ENCODE data around the gene TENM3. TPM values are rescaled to one million over a fixed set of nuclear protein-coding genes. Genes with fewer than 3 reads are reported as not detected.

Gene TENM3
- total and polyA plus RNA-seq, 2 of the 8 experiments (the other 6 are each of a cell fraction or from before 2014, with no cell fraction given): 36.9 to 69.3 TPM

GRCh38 chr4:182699201-182699600 lies 456.0 kb downstream of the TENM3 start:
- Histone ChIP-seq H3K9me3 (ENCODE audit: insufficient read depth in 2 of 2, low read depth in 1 of 2, low read length in 1 of 2) (no peaks in the 10 kb centered on the region), H4K20me1 (replicated peaks in 1 of 2; ENCODE audit: control insufficient read depth in 1 of 2, insufficient read depth in 2 of 2, low read length in 2 of 2) (peaks cover 0 to 2% of the 10 kb centered on the region in 2 experiments), H2BK120ac (replicated peaks; ENCODE audit: low read depth, low read length) (no peak overlapping the region), H2AFZ (ENCODE audit: low read length) (no peak overlapping the region), H3K18ac (ENCODE audit: extremely low read depth, low read length) (no peak overlapping the region), H3K4me2 (ENCODE audit: insufficient read depth in 1 of 2, low read depth in 2 of 2, low read length in 2 of 2) (no peak overlapping the region), H4K8ac (ENCODE audit: extremely low read depth, insufficient read depth, low read length) (no peak overlapping the region), H2BK12ac (ENCODE audit: low read depth, low read length) (no peak overlapping the region), H4K5ac (ENCODE audit: insufficient read length, low read depth, low read length) (no peak overlapping the region), H2BK20ac (ENCODE audit: low read length) (no peak overlapping the region), H3K79me1 (ENCODE audit: low read depth, low read length) (no peaks in the 10 kb centered on the region), H3K36me3 (ENCODE audit: control insufficient read depth in 2 of 4, insufficient read depth in 4 of 4, low read length in 3 of 4) (no peaks in the 10 kb centered on the region; a peak in 1 of 8 replicates), H3K79me2 (ENCODE audit: control insufficient read depth in 1 of 2, insufficient read depth in 2 of 2, low read length in 2 of 2) (no peaks in the 10 kb centered on the region), H2BK5ac (ENCODE audit: low read depth, low read length) (no peak overlapping the region), H2AK5ac (ENCODE audit: low read depth, low read length) (no peak overlapping the region), H3K4me1 (replicated peaks in 1 of 4; ENCODE audit: control insufficient read depth in 3 of 4, insufficient read depth in 4 of 4, low read length in 3 of 4) (peaks cover 0 to 8% (median 4%) of the 10 kb centered on the region in 4 experiments; a peak in 3 of 7 replicates), H3K4me3 (ENCODE audit: extremely low read depth in 1 of 4, insufficient read depth in 2 of 4, low read depth in 3 of 4, low read length in 4 of 4) (no peak overlapping the region), H3K27ac (ENCODE audit: low read depth, low read length) (no peak overlapping the region), H4K91ac (replicated peaks; ENCODE audit: insufficient read length, low read length) (no peak overlapping the region), H3K23ac (ENCODE audit: insufficient read length) (no peak overlapping the region), H3K4ac (replicated peaks; ENCODE audit: insufficient read length, low read depth, low read length) (no peak overlapping the region), H3K56ac (replicated peaks; ENCODE audit: insufficient read length, low read depth, low read length) (no peak overlapping the region), H3K9ac (replicated peaks in 1 of 4; ENCODE audit: extremely low read depth in 1 of 4, low read depth in 3 of 4, low read length in 3 of 4) (no peak overlapping the region), H3K14ac (ENCODE audit: insufficient read length) (no peak overlapping the region), H2BK15ac (ENCODE audit: low read length) (no peak overlapping the region), H3K23me2 (ENCODE audit: low read depth, low read length) (no peaks in the 10 kb centered on the region), H3K27me3 (replicated peaks in 1 of 4; ENCODE audit: control insufficient read depth in 3 of 4, extremely low read depth in 1 of 4, insufficient read depth in 3 of 4, low read length in 3 of 4) (no peaks in the 10 kb centered on the region)
- no peak for DNase-seq (ENCODE audit: low read depth in 1 of 2, low spot score in 2 of 2)
- ChIA-PET CTCF (ENCODE audit: partially characterized antibody) (interaction anchor here (3.2 kb wide), 1 partner anchor 17 kb away, joined by 11 read pairs; no protein-coding TSS in a partner anchor), POLR2A (ENCODE audit: partially characterized antibody) (no interaction called here)
- no peak for TF ChIP-seq CHD1 (IDR thresholded peaks at IDR 0.05; ENCODE audit: low read depth, low read length)
- TF ChIP-seq CTBP2 (IDR thresholded peaks at IDR 0.05; ENCODE audit: borderline replicate concordance, insufficient read depth, insufficient read length, low read length): no peak
- TF ChIP-seq KDM4A (IDR thresholded peaks at IDR 0.05; ENCODE audit: low read depth, low read length, severe bottlenecking): no peak
- TF ChIP-seq, protein P1, sequence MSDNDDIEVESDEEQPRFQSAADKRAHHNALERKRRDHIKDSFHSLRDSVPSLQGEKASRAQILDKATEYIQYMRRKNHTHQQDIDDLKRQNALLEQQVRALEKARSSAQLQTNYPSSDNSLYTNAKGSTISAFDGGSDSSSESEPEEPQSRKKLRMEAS (IDR thresholded peaks at IDR 0.05): no peak
- TF ChIP-seq POU5F1 (IDR thresholded peaks at IDR 0.05; ENCODE audit: low read depth, low read length): no peak
- TF ChIP-seq BRCA1 (IDR thresholded peaks at IDR 0.05; ENCODE audit: low read depth, low read length): no peak
- TF ChIP-seq EP300 (IDR thresholded peaks at IDR 0.05; ENCODE audit: borderline replicate concordance in 1 of 2, low read depth in 2 of 2, low read length in 2 of 2): no peak
- no peak for TF ChIP-seq CHD2 (IDR thresholded peaks at IDR 0.05; ENCODE audit: low read length)
- TF ChIP-seq GABPA (IDR thresholded peaks at IDR 0.05; ENCODE audit: borderline replicate concordance, insufficient read depth, low read length): no peak
- WGBS, 2 experiments (ENCODE audit: extremely low coverage in 1 of 2, insufficient coverage in 1 of 2, insufficient read length in 1 of 2, insufficient replicate concordance in 2 of 2, low coverage in 1 of 2, low lambda C conversion rate in 2 of 2, missing lambda C conversion rate in 1 of 2): 51% methylated on average over 3 of the region's 3 CpGs; no CpG with 5 or more reads in 1 of the 2 experiments
- no peak for FAIRE-seq
